ENCODE measurements around the gene RPS2. TPM values are rescaled to one million over a fixed set of nuclear protein-coding genes. Genes with fewer than 3 reads are reported as not detected.

RPS2 gene
- total RNA-seq, 1 experiment from 2014 or later, result 5,018 TPM

- Histone ChIP-seq H3K4me3 (ENCODE audit: insufficient read depth, low read depth, low read length) (no peak overlapping the region), H3K36me3 (replicated peaks; ENCODE audit: control insufficient read depth, insufficient read depth, low read length) (peaks cover 17% of the 10 kb centered on the region), H3K27me3 (ENCODE audit: control insufficient read depth, insufficient read depth, low read length) (no peaks in the 10 kb centered on the region)
- no peak for DNase-seq
These were observed 38.7 kb upstream of the RPS2 start for GRCh38 chr16:2003231-2003826.

GRCh38 chr16:2002406-2003230 is 38.0 kb upstream of the RPS2 start:
- H3K4me3 ChIP-seq (ENCODE audit: insufficient read depth, low read depth, low read length), result no peak overlapping the region
- peaks cover 20% of the 10 kb centered on the region for H3K36me3 ChIP-seq (replicated peaks; ENCODE audit: control insufficient read depth, insufficient read depth, low read length)
- DNase-seq, result no peak
- no peaks in the 10 kb centered on the region for H3K27me3 ChIP-seq (ENCODE audit: control insufficient read depth, insufficient read depth, low read length)

GRCh38 chr16:2001456-2002355 is 37.1 kb upstream of the RPS2 start:
- H3K36me3 ChIP-seq (replicated peaks; ENCODE audit: control insufficient read depth, insufficient read depth, low read length), result peaks cover 21% of the 10 kb centered on the region
- no peak for DNase-seq

GRCh38 chr16:2001035-2001434 is 36.4 kb upstream of the RPS2 start:
- DNase-seq, result no peak
- Histone ChIP-seq H3K36me3 (replicated peaks; ENCODE audit: control insufficient read depth, insufficient read depth, low read length) (peaks cover 21% of the 10 kb centered on the region), H3K27me3 (ENCODE audit: control insufficient read depth, insufficient read depth, low read length) (no peaks in the 10 kb centered on the region), H3K4me3 (ENCODE audit: insufficient read depth, low read depth, low read length) (no peak overlapping the region)

More at GRCh38 chr16:2001456-2002355, 37.1 kb upstream of the RPS2 start:
- no peaks in the 10 kb centered on the region for H3K27me3 ChIP-seq (ENCODE audit: control insufficient read depth, insufficient read depth, low read length)
- H3K4me3 ChIP-seq (ENCODE audit: insufficient read depth, low read depth, low read length), result no peak overlapping the region

- peaks cover 23% of the 10 kb centered on the region for H3K36me3 ChIP-seq (replicated peaks; ENCODE audit: control insufficient read depth, insufficient read depth, low read length)
- no peak for DNase-seq
- H3K27me3 ChIP-seq (ENCODE audit: control insufficient read depth, insufficient read depth, low read length), result no peaks in the 10 kb centered on the region
- H3K4me3 ChIP-seq (ENCODE audit: insufficient read depth, low read depth, low read length), result no peak overlapping the region
These were observed 35.4 kb upstream of the RPS2 start for GRCh38 chr16:1999866-2000514.

- no peak overlapping the region for H3K4me3 ChIP-seq (ENCODE audit: insufficient read depth, low read depth, low read length)
- H3K27me3 ChIP-seq (ENCODE audit: control insufficient read depth, insufficient read depth, low read length), result no peaks in the 10 kb centered on the region
- peaks cover 23% of the 10 kb centered on the region for H3K36me3 ChIP-seq (replicated peaks; ENCODE audit: control insufficient read depth, insufficient read depth, low read length)
- no peak for DNase-seq
These were observed 34.5 kb upstream of the RPS2 start for GRCh38 chr16:1998852-1999801.

- DNase-seq, result no peak
- Histone ChIP-seq H3K4me3 (ENCODE audit: insufficient read depth, low read depth, low read length) (no peak overlapping the region), H3K36me3 (replicated peaks; ENCODE audit: control insufficient read depth, insufficient read depth, low read length) (peaks cover 23% of the 10 kb centered on the region), H3K27me3 (ENCODE audit: control insufficient read depth, insufficient read depth, low read length) (no peaks in the 10 kb centered on the region)
These were observed 33.8 kb upstream of the RPS2 start for GRCh38 chr16:1998360-1998835.

- no peaks in the 10 kb centered on the region; the same call in 1 of the 2 replicates for H3K27me3 ChIP-seq (ENCODE audit: control insufficient read depth, insufficient read depth, low read length)
- H3K36me3 ChIP-seq (replicated peaks; ENCODE audit: control insufficient read depth, insufficient read depth, low read length), result peaks cover 20% of the 10 kb centered on the region
- no peak overlapping the region for H3K4me3 ChIP-seq (ENCODE audit: insufficient read depth, low read depth, low read length)
- no peak for DNase-seq
These were observed 33.1 kb upstream of the RPS2 start for GRCh38 chr16:1997494-1998359.

- H3K4me3 ChIP-seq (ENCODE audit: insufficient read depth, low read depth, low read length), result no peak overlapping the region
These were observed 29.1 kb upstream of the RPS2 start for GRCh38 chr16:1993731-1994131.

GRCh38 chr16:1992704-1993317 is 28.2 kb upstream of the RPS2 start:
- Histone ChIP-seq H3K27me3 (ENCODE audit: control insufficient read depth, insufficient read depth, low read length) (peaks cover 26% of the 10 kb centered on the region), H3K36me3 (replicated peaks; ENCODE audit: control insufficient read depth, insufficient read depth, low read length) (peaks cover 3% of the 10 kb centered on the region), H3K4me3 (ENCODE audit: insufficient read depth, low read depth, low read length) (peak overlapping the region; percentile 61)
- DNase-seq, result peak; percentile 92

More at GRCh38 chr16:1993731-1994131, 29.1 kb upstream of the RPS2 start:
- no peak for DNase-seq
- H3K27me3 ChIP-seq (ENCODE audit: control insufficient read depth, insufficient read depth, low read length), result peaks cover 24% of the 10 kb centered on the region
- peaks cover 7% of the 10 kb centered on the region for H3K36me3 ChIP-seq (replicated peaks; ENCODE audit: control insufficient read depth, insufficient read depth, low read length)

- Histone ChIP-seq H3K4me3 (ENCODE audit: insufficient read depth, low read depth, low read length) (peak overlapping the region; percentile 66), H3K36me3 (replicated peaks; ENCODE audit: control insufficient read depth, insufficient read depth, low read length) (peaks cover 1% of the 10 kb centered on the region), H3K27me3 (ENCODE audit: control insufficient read depth, insufficient read depth, low read length) (peaks cover 26% of the 10 kb centered on the region)
- DNase-seq, result peak; percentile 100
These were observed 27.5 kb upstream of the RPS2 start for GRCh38 chr16:1991948-1992703.

- H3K36me3 ChIP-seq (replicated peaks; ENCODE audit: control insufficient read depth, insufficient read depth, low read length), result peaks cover 1% of the 10 kb centered on the region; the same call in 1 of the 2 replicates
- peak overlapping the region; percentile 66 for H3K4me3 ChIP-seq (ENCODE audit: insufficient read depth, low read depth, low read length)
- DNase-seq, result no peak
- peaks cover 26% of the 10 kb centered on the region for H3K27me3 ChIP-seq (ENCODE audit: control insufficient read depth, insufficient read depth, low read length)
These were observed 26.9 kb upstream of the RPS2 start for GRCh38 chr16:1991588-1991947.
